Breast epithelium (tissue), 3 donors: ENCODE results near the gene ACSS2.

Source experiments
- POLR2A ChIP-seq: fragments of 450-650 bp; IDR thresholded peaks from one replicate; pipeline ENCODE4 v1.6.1; 2016; ENCODE audit warnings: antibody characterized with exemption, mild to moderate bottlenecking, moderate library complexity
- TF ChIP-seq, protein P1 (sequence below), 3 donors: fragments of 450-650 bp; IDR thresholded peaks; one replicate each; pipeline ENCODE4 v1.5.1; 2016 to 2017; ENCODE audit warnings: antibody characterized with exemption in 3 of 3, mild to moderate bottlenecking in 3 of 3, moderate library complexity in 3 of 3

DNA sequence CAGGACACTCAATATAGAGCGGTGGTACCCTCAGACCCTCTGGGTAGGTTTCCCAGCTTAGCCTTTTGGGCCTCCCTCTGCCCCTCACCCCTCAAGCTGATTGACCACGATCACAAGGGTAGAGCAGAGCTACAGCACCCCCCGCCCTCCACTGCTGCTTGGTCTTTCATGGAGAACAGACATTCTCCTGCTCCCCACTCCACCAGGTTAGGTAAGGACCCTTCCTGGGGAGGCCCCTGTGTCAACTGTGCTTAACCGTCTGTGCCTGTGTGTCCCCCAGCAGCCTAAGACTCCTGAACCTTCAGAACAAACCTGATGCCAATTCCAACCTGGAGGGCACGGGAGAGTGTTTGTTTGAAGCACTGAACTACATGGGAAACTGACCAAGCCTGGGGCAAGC lies 91.0 kb downstream of the ACSS2 start:
- TF ChIP-seq, protein P1, sequence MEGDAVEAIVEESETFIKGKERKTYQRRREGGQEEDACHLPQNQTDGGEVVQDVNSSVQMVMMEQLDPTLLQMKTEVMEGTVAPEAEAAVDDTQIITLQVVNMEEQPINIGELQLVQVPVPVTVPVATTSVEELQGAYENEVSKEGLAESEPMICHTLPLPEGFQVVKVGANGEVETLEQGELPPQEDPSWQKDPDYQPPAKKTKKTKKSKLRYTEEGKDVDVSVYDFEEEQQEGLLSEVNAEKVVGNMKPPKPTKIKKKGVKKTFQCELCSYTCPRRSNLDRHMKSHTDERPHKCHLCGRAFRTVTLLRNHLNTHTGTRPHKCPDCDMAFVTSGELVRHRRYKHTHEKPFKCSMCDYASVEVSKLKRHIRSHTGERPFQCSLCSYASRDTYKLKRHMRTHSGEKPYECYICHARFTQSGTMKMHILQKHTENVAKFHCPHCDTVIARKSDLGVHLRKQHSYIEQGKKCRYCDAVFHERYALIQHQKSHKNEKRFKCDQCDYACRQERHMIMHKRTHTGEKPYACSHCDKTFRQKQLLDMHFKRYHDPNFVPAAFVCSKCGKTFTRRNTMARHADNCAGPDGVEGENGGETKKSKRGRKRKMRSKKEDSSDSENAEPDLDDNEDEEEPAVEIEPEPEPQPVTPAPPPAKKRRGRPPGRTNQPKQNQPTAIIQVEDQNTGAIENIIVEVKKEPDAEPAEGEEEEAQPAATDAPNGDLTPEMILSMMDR (IDR thresholded peaks at IDR 0.05), result no peak
- TF ChIP-seq POLR2A, result no peak
